T-helper 17 cell (primary cell): ENCODE measurements around the gene NRG2. TPM values are rescaled to one million over a fixed set of nuclear protein-coding genes. Genes with fewer than 3 reads are reported as not detected.

Source experiments
- ATAC-seq: fragments of 150-1000 bp; cut with Tn5 transposase; 2 replicates; pipeline ENCODE4 v1.10.0; 2021; ENCODE audit warnings: mild to moderate bottlenecking, moderate library complexity
- DNase-seq, 3 donors: peaks; one replicate each; pipeline versions ENCODE4 v3.0.0 to v3.0.0-alpha.2; 2020 to 2021
- H3K9me3 ChIP-seq: one replicate; pipeline ENCODE4 v1.7.0; 2013; ENCODE audit warnings: low read length, mild to moderate bottlenecking; ENCODE audit not compliant: control insufficient read depth, poor library complexity, severe bottlenecking
- H3K27ac Mint-ChIP-seq: one replicate; pipeline ENCODE4 v1.8.0; 2022; ENCODE audit warnings: mild to moderate bottlenecking, moderate library complexity, mixed read lengths
- H3K27me3 Mint-ChIP-seq: one replicate; pipeline ENCODE4 v1.8.0; 2022; ENCODE audit warnings: mixed read lengths
- H3K36me3 Mint-ChIP-seq: one replicate; pipeline ENCODE4 v1.8.0; 2022; ENCODE audit warnings: low read depth, mixed read lengths
- H3K4me1 Mint-ChIP-seq: one replicate; pipeline ENCODE4 v1.8.0; 2022; ENCODE audit warnings: mild to moderate bottlenecking, mixed read lengths
- H3K4me3 Mint-ChIP-seq: one replicate; pipeline ENCODE4 v1.8.0; 2022; ENCODE audit warnings: mild to moderate bottlenecking, moderate library complexity, mixed read lengths
- total RNA-seq, 4 donors: library from RNA in 2 of 4; stranded (reverse) in 2 of 4; gene quantifications; one replicate each; pipeline ENCODE4 v1.2.3 and lab custom pipeline; 2022 to 2026

The NRG2 gene
- total RNA-seq, 2 donors from 2014 or later: 0.08 TPM; not detected in 1

- Mint-ChIP-seq H3K4me1 (peaks cover 2% of the 10 kb centered on the region), H3K4me3 (no peak overlapping the region), H3K36me3 (no peaks in the 10 kb centered on the region), H3K27ac (no peak overlapping the region), H3K27me3 (peaks cover 74% of the 10 kb centered on the region)
- DNase-seq (no peak), ATAC-seq (no peak)
- no peaks in the 10 kb centered on the region for H3K9me3 ChIP-seq
Observed at GRCh38 chr5:139925650-139926640, 117.2 kb downstream of the NRG2 start.

- H3K36me3 Mint-ChIP-seq: no peaks in the 10 kb centered on the region
- H3K27me3 Mint-ChIP-seq: peaks cover 68% of the 10 kb centered on the region
- no peak overlapping the region for H3K4me3 Mint-ChIP-seq
- H3K4me1 Mint-ChIP-seq: peaks cover 2% of the 10 kb centered on the region
- no peak for DNase-seq
- no peak overlapping the region for H3K27ac Mint-ChIP-seq
- H3K9me3 ChIP-seq: no peaks in the 10 kb centered on the region
- no peak for ATAC-seq
Observed at GRCh38 chr5:139925216-139925562, 117.9 kb downstream of the NRG2 start.

GRCh38 chr5:139924294-139925215 is 118.5 kb downstream of the NRG2 start:
- no peaks in the 10 kb centered on the region for H3K9me3 ChIP-seq
- Mint-ChIP-seq H3K36me3 (no peaks in the 10 kb centered on the region), H3K4me1 (peaks cover 2% of the 10 kb centered on the region), H3K27ac (no peak overlapping the region), H3K4me3 (no peak overlapping the region), H3K27me3 (peaks cover 61% of the 10 kb centered on the region)
- DNase-seq: no peak
- ATAC-seq: no peak

GRCh38 chr5:139919308-139919707 is 123.8 kb downstream of the NRG2 start:
- peaks cover 48% of the 10 kb centered on the region for H3K27me3 Mint-ChIP-seq
- ATAC-seq (no peak), DNase-seq (no peak)
- peaks cover 5% of the 10 kb centered on the region for H3K4me1 Mint-ChIP-seq
- H3K4me3 Mint-ChIP-seq: no peak overlapping the region
- no peak overlapping the region for H3K27ac Mint-ChIP-seq
- H3K36me3 Mint-ChIP-seq: peaks cover 2% of the 10 kb centered on the region
- H3K9me3 ChIP-seq: no peaks in the 10 kb centered on the region

- peaks cover 5% of the 10 kb centered on the region for H3K4me1 Mint-ChIP-seq
- no peak for DNase-seq
Observed at GRCh38 chr5:139915834-139916233, 127.3 kb downstream of the NRG2 start.

GRCh38 chr5:139915266-139915665 is 127.8 kb downstream of the NRG2 start:
- Mint-ChIP-seq H3K4me1 (peaks cover 5% of the 10 kb centered on the region), H3K27me3 (peaks cover 41% of the 10 kb centered on the region), H3K4me3 (no peak overlapping the region), H3K27ac (no peak overlapping the region), H3K36me3 (peaks cover 2% of the 10 kb centered on the region)
- no peaks in the 10 kb centered on the region for H3K9me3 ChIP-seq
- no peak for DNase-seq
- ATAC-seq: no peak

More at GRCh38 chr5:139915834-139916233, 127.3 kb downstream of the NRG2 start:
- H3K27ac Mint-ChIP-seq: no peak overlapping the region
- H3K27me3 Mint-ChIP-seq: peaks cover 41% of the 10 kb centered on the region
- H3K36me3 Mint-ChIP-seq: peaks cover 2% of the 10 kb centered on the region
- no peak for ATAC-seq
- H3K9me3 ChIP-seq: no peaks in the 10 kb centered on the region
- H3K4me3 Mint-ChIP-seq: no peak overlapping the region

GRCh38 chr5:139914218-139914807 is 128.8 kb downstream of the NRG2 start:
- Mint-ChIP-seq H3K27me3 (peaks cover 41% of the 10 kb centered on the region), H3K36me3 (peaks cover 2% of the 10 kb centered on the region), H3K4me3 (no peak overlapping the region), H3K4me1 (peaks cover 5% of the 10 kb centered on the region), H3K27ac (no peak overlapping the region)
- DNase-seq (no peak), ATAC-seq (no peak)
- no peaks in the 10 kb centered on the region for H3K9me3 ChIP-seq

- ATAC-seq (no peak), DNase-seq (no peak)
- H3K4me3 Mint-ChIP-seq: no peak overlapping the region
- no peak overlapping the region for H3K27ac Mint-ChIP-seq
- peaks cover 5% of the 10 kb centered on the region for H3K4me1 Mint-ChIP-seq
- H3K9me3 ChIP-seq: no peaks in the 10 kb centered on the region
- peaks cover 2% of the 10 kb centered on the region for H3K36me3 Mint-ChIP-seq
- H3K27me3 Mint-ChIP-seq: peaks cover 41% of the 10 kb centered on the region
Observed at GRCh38 chr5:139912804-139913203, 130.3 kb downstream of the NRG2 start.

GRCh38 chr5:139912158-139912557 is 130.9 kb downstream of the NRG2 start:
- H3K9me3 ChIP-seq: no peaks in the 10 kb centered on the region
- ATAC-seq (no peak), DNase-seq (no peak)
- no peak overlapping the region for H3K27ac Mint-ChIP-seq
- H3K36me3 Mint-ChIP-seq: peaks cover 2% of the 10 kb centered on the region
- H3K4me3 Mint-ChIP-seq: no peak overlapping the region
- H3K4me1 Mint-ChIP-seq: peaks cover 5% of the 10 kb centered on the region
- peaks cover 37% of the 10 kb centered on the region for H3K27me3 Mint-ChIP-seq

- H3K27me3 Mint-ChIP-seq: peaks cover 31% of the 10 kb centered on the region
- no peak overlapping the region for H3K4me3 Mint-ChIP-seq
- H3K4me1 Mint-ChIP-seq: peaks cover 5% of the 10 kb centered on the region
- DNase-seq: no peak
- ATAC-seq: no peak
- no peak overlapping the region for H3K27ac Mint-ChIP-seq
- H3K36me3 Mint-ChIP-seq: peaks cover 2% of the 10 kb centered on the region
- H3K9me3 ChIP-seq: no peaks in the 10 kb centered on the region
Observed at GRCh38 chr5:139911425-139912120, 131.5 kb downstream of the NRG2 start.

GRCh38 chr5:139910901-139911300 is 132.2 kb downstream of the NRG2 start:
- Mint-ChIP-seq H3K27ac (no peak overlapping the region), H3K27me3 (peaks cover 26% of the 10 kb centered on the region), H3K4me3 (no peak overlapping the region), H3K4me1 (peaks cover 5% of the 10 kb centered on the region), H3K36me3 (peaks cover 2% of the 10 kb centered on the region)
- H3K9me3 ChIP-seq: no peaks in the 10 kb centered on the region
- no peak for ATAC-seq
- DNase-seq: no peak

- no peak overlapping the region for H3K4me3 Mint-ChIP-seq
- no peaks in the 10 kb centered on the region for H3K9me3 ChIP-seq
- peaks cover 2% of the 10 kb centered on the region for H3K36me3 Mint-ChIP-seq
- H3K4me1 Mint-ChIP-seq: no peaks in the 10 kb centered on the region
- H3K27ac Mint-ChIP-seq: no peak overlapping the region
- DNase-seq (no peak), ATAC-seq (no peak)
- H3K27me3 Mint-ChIP-seq: peaks cover 18% of the 10 kb centered on the region
Observed at GRCh38 chr5:139910036-139910435, 133.1 kb downstream of the NRG2 start.
